Panc1 (cell line): ENCODE data around the gene RBMS3. TPM values are rescaled to one million over a fixed set of nuclear protein-coding genes. Genes with fewer than 3 reads are reported as not detected.

Experiments used
- ATAC-seq: fragments of 200-7000 bp; cut with Tn5 transposase; 2 replicates; pipeline ENCODE4 v1.9.1; 2020; ENCODE audit warnings: mild to moderate bottlenecking, moderate library complexity
- BruUV-seq: library from RNA; stranded (reverse); fragments of 400-500 nt; replicated peaks from 2 replicates; lab custom pipeline; 2021; lab: Mats Ljungman, UMichigan
- CTCF ChIA-PET: fragments of 300-600 bp; sonication (Branson Sonifier 250); formaldehyde crosslinking; loops from one replicate; lab custom pipeline; 2022; ENCODE audit warnings: antibody characterized with exemption; lab: Charles Lee
- POLR2A ChIA-PET: fragments of 300-600 bp; sonication (Branson Sonifier 250); formaldehyde crosslinking; loops from one replicate; lab custom pipeline; 2022; ENCODE audit warnings: antibody characterized with exemption; lab: Charles Lee
- DNase-seq: peaks from one replicate; pipeline ENCODE4 v3.0.0-alpha.2; 2010; ENCODE audit warnings: low read depth, low spot score
- H3K27ac ChIP-seq: 2 replicates; pipeline ENCODE4 v1.5.1; 2011; ENCODE audit warnings: mild to moderate bottlenecking, low read length, inconsistent platforms
- H3K27me3 ChIP-seq: fragments of 200-500 bp; sonication (Bioruptor generic); 2 replicates; pipeline ENCODE4 v1.6.0; 2014; ENCODE audit warnings: low read length, inconsistent platforms; ENCODE audit not compliant: control insufficient read depth, insufficient read depth
- H3K36me3 ChIP-seq: fragments of 200-500 bp; sonication (Bioruptor generic); 2 replicates; pipeline ENCODE4 v1.5.1; 2014; ENCODE audit warnings: inconsistent platforms, mild to moderate bottlenecking, low read length, moderate library complexity; ENCODE audit not compliant: control insufficient read depth, insufficient read depth
- H3K4me1 ChIP-seq: 2 replicates; pipeline ENCODE4 v1.5.1; 2011; ENCODE audit warnings: inconsistent platforms, mild to moderate bottlenecking, low read length, moderate library complexity; ENCODE audit not compliant: control insufficient read depth, insufficient read depth
- H3K4me3 ChIP-seq, 2 experiments: 2 replicates each; pipeline ENCODE4 v1.5.1; 2011 to 2012; ENCODE audit warnings: low read depth in 2 of 2, low read length in 2 of 2, mild to moderate bottlenecking in 2 of 2, inconsistent platforms in 1 of 2, moderate library complexity in 1 of 2
- H3K9me3 ChIP-seq: fragments of 200-500 bp; sonication (Bioruptor generic); 2 replicates; pipeline ENCODE4 v1.5.1; 2014; ENCODE audit warnings: low read depth, mild to moderate bottlenecking, inconsistent platforms, low read length, moderate library complexity; ENCODE audit not compliant: control insufficient read depth, insufficient read depth
- CTCF ChIP-seq: fragments of 450-650 bp; IDR thresholded peaks from 2 replicates; pipeline ENCODE4 v1.5.1; 2017; ENCODE audit warnings: mild to moderate bottlenecking
- POLR2AphosphoS5 ChIP-seq: IDR thresholded peaks from 2 replicates; pipeline ENCODE4 v1.6.1; 2012; ENCODE audit warnings: mild to moderate bottlenecking, low read depth, low read length, moderate library complexity
- REST ChIP-seq, 2 experiments: IDR thresholded peaks; 2 replicates each; pipeline ENCODE4 v1.6.1; 2011 to 2012; ENCODE audit warnings: low read depth in 2 of 2, control low read depth in 1 of 2, low read length in 1 of 2, mild to moderate bottlenecking in 1 of 2, moderate library complexity in 1 of 2; ENCODE audit not compliant: insufficient read depth in 1 of 2
- SIN3A ChIP-seq: IDR thresholded peaks from 2 replicates; pipeline ENCODE4 v1.6.1; 2012; ENCODE audit warnings: low read depth, mild to moderate bottlenecking, low read length, moderate library complexity, borderline replicate concordance; ENCODE audit not compliant: insufficient read depth
- TCF7L2 ChIP-seq: IDR thresholded peaks from 2 replicates; pipeline ENCODE4 v1.6.1; 2011; ENCODE audit warnings: mild to moderate bottlenecking, low read depth, low read length, inconsistent platforms
- in situ Hi-C: cut with HindIII; loops from 2 replicates; pipeline ENCODE4 v1.10.0; 2016; ENCODE audit warnings: low sequenced_read_pairs, low pct_unique_long_range_greater_than_20kb
- intact Hi-C: fragments of 100-400 bp; cut with micrococcal nuclease; formaldehyde crosslinking; loops from one replicate; pipeline ENCODE4 v1.10.0; 2022; ENCODE audit not compliant: unreplicated experiment
- total RNA-seq: library from RNA; stranded (reverse); gene quantifications from one replicate; pipeline ENCODE4 v1.2.1, GENCODE V29; 2021; ENCODE audit not compliant: unreplicated experiment

RBMS3 gene
- total RNA-seq, 1 experiment from 2014 or later, result 1.1 TPM

- H3K4me1 ChIP-seq, result no peaks in the 10 kb centered on the region
- CTCF ChIA-PET, result no interaction called here
- ATAC-seq (no peak), DNase-seq (no peak)
- H3K27me3 ChIP-seq, result no peaks in the 10 kb centered on the region
- POLR2A ChIA-PET, result no interaction called here
- H3K4me3 ChIP-seq, result no peak overlapping the region
- TF ChIP-seq SIN3A (no peak), REST (IDR thresholded peaks at IDR 0.05; ENCODE audit: insufficient read depth in 1 of 2, low read depth in 2 of 2, low read length in 1 of 2) (no peak), CTCF (no peak), POLR2AphosphoS5 (no peak), TCF7L2 (no peak)
- no peaks in the 10 kb centered on the region for H3K9me3 ChIP-seq
- H3K36me3 ChIP-seq, result no peaks in the 10 kb centered on the region
- in situ Hi-C loops (no loop called here), intact Hi-C loops (no loop called here)
- BruUV-seq, result no TSS peak
- H3K27ac ChIP-seq, result no peak overlapping the region
Observed at GRCh38 chr3:29789686-29790085, 508.8 kb downstream of the RBMS3 start.

GRCh38 chr3:29796808-29797207, 515.9 kb downstream of the RBMS3 start:
- ChIA-PET POLR2A (no interaction called here), CTCF (no interaction called here)
- Histone ChIP-seq H3K36me3 (no peaks in the 10 kb centered on the region), H3K9me3 (no peaks in the 10 kb centered on the region), H3K27me3 (no peaks in the 10 kb centered on the region), H3K4me3 (no peak overlapping the region), H3K27ac (no peak overlapping the region), H3K4me1 (no peaks in the 10 kb centered on the region)
- no peak for DNase-seq
- TF ChIP-seq REST (IDR thresholded peaks at IDR 0.05; ENCODE audit: insufficient read depth in 1 of 2, low read depth in 2 of 2, low read length in 1 of 2) (no peak), SIN3A (no peak), TCF7L2 (no peak), CTCF (no peak), POLR2AphosphoS5 (no peak)
- in situ Hi-C loops (no loop called here), intact Hi-C loops (no loop called here)
- no peak for ATAC-seq
- BruUV-seq, result no TSS peak
